SK-MEL-5 (cell line): ENCODE measurements around the gene MAB21L4. TPM values are rescaled to one million over a fixed set of nuclear protein-coding genes. Genes with fewer than 3 reads are reported as not detected.

ENCODE experiments used
- DNase-seq: peaks from one replicate; pipeline ENCODE4 v3.0.0-alpha.2; 2016; ENCODE audit warnings: low read depth, low spot score
- in situ Hi-C: cut with HindIII; loops from 2 replicates; pipeline ENCODE4 v1.10.0; 2016; ENCODE audit warnings: low sequenced_read_pairs, high pct_unique_total_duplicates, low pct_unique_long_range_greater_than_20kb
- polyA plus RNA-seq, 2 experiments: library from polyadenylated mRNA; depleted of rRNA; stranded (reverse); fragments of >200 nt; gene quantifications; 2 replicates each; pipeline ENCODE4 v1.2.3, GENCODE V29; 2015
- total RNA-seq: library from RNA; depleted of rRNA; stranded (reverse); fragments of >200 nt; shearing (Covaris generic); gene quantifications from 2 replicates; pipeline ENCODE4 v1.2.3, GENCODE V29; 2014; rRNA removed

Gene MAB21L4
- total RNA-seq, result not detected in 2 replicates
- polyA plus RNA-seq (2015; cell fraction: cytosol; rRNA removed), result not detected in 2 replicates
- polyA plus RNA-seq (2015; cell fraction: nucleus; rRNA removed), result not detected in 2 replicates

DNA sequence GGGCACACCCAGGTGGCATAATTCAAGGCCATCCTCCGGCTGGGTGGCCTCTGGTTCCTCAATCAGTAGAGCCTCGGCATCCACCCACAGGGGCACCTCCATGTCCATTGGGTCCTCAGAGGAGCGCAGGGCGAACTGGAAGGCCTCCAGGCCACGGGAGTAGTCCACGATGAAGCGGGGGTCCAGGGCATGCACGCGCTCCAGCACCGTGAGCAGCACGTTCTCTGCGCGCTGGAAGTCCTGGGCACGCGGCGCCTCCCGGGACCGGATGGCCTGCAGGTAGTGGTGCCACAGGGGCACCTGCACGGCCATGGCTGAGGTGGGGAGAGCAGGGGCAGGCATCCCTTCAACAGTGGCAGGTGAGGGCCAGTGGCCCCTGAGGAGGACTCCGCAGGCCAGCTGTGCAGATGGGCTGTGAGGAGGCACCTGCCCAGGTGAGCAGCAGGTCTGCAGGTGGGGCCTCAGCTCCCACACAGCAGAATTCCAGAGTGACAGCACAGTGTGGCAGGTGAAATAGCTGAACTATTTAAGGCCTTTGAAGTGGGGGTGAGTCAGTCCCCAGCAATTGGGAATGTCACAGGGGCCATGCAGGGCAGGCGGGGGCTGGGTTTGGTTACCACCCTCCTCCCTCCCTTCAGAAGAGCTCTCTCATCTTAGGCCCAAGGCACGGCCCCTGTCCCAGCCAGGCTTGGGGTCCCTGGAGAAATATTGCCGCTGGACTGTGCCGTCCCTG lies at the start of gene MAB21L4:
Gene MAB21L4, minus strand, starts transcription at position 501 of the 733 bp plus-strand sequence. Its CDS starts 159 bp downstream, at position 342.
- no peak for DNase-seq
- in situ Hi-C loops, result no loop called here

GRCh38 chr2:240936106-240936505 lies 40.1 kb upstream of the MAB21L4 start:
- no peak for DNase-seq
- in situ Hi-C loops, result no loop called here

- DNase-seq, result no peak
- in situ Hi-C loops, result no loop called here
These were observed 39.3 kb upstream of the MAB21L4 start for GRCh38 chr2:240935103-240935876.

GRCh38 chr2:240934701-240935102 lies 38.7 kb upstream of the MAB21L4 start:
- no peak for DNase-seq
- in situ Hi-C loops, result no loop called here

GRCh38 chr2:240933966-240934700 lies 38.2 kb upstream of the MAB21L4 start:
- no peak for DNase-seq

GRCh38 chr2:240933048-240933965 lies 37.4 kb upstream of the MAB21L4 start:
- no peak for DNase-seq
- in situ Hi-C loops, result no loop called here

More at GRCh38 chr2:240933966-240934700, 38.2 kb upstream of the MAB21L4 start:
- in situ Hi-C loops, result no loop called here

DNA sequence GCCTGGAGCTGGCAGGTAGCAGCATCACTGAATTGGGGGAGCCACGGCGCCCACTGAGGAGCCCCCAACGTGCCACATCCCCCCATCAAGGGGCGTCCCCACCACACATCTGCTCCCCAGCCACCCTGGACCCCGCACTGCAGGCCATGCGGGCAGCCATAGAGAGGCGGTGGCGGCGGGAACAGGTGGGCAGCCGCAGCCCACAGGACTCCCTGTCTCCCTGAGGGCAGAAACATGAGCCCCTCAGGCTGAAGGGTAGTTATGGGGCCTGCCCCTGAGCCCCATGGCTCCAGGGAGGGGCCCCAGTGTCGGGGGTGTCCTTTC lies 36.7 kb upstream of the MAB21L4 start:
- in situ Hi-C loops, result no loop called here
- no peak for DNase-seq

DNA sequence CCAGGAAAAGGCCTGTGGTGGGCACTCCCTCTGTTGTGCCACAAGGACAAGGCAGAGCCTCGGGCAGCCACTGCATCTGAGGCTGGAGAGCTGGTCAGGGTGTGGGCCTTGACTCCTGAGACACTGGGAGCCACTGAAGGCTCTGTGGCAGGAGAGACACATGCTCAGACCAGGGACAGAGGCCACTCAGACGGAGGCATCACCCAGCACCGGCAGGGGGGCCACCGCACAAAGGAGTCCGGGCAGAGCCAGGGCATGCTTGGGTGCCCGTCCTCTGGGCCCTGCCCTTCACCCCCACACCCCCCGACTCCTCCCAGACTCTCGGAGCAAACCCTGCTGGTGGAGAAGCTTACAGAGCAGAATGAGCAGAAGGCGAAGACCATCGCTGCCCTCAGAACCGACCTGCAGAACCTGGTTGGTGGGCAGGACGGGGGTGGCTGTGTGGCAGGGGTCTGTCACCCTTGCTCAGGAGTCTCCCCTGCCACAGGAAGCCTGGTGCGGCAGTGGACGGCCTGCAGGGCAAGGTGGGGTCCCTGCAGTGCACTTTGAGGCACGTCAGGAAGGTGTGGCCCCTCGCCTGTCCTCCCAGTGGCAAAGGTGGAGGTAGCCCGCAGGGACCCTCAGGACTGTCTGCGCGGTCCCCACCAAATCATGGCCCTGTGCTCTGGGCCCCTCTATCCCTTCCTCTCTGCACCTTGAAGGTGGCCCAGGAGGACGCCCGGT lies 36.2 kb upstream of the MAB21L4 start:
- DNase-seq, result no peak
- in situ Hi-C loops, result no loop called here

DNA sequence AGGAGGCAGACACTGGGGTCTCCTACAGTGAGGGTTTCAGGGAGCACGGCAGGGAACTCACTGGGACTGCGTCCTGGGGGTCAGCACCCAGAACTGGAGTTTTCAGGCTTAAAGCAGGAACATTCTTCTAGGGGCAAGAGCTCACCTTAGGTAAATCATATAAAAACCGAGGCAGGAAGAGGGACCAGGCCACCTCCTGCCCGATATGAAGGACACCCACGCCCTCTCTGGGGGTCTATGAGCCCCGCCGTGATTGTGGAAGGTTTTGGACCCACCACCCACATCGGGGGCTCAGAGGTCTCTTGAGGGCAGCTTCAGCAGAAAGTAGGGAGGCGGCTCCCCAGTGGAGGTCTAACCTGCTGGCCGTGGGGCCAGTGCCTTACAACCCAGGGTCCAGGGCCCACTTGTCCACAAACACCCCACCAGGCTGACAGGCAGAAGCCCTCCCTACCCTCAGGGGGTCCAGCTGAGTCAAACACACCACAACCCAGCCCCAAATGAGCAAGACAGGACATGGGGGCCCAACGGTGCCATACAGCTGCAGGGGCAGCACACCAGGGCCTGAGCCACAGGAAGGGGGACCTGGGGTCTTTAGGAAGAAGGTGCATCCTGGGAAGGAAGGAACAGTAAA lies 35.5 kb upstream of the MAB21L4 start:
- in situ Hi-C loops, result no loop called here

DNA sequence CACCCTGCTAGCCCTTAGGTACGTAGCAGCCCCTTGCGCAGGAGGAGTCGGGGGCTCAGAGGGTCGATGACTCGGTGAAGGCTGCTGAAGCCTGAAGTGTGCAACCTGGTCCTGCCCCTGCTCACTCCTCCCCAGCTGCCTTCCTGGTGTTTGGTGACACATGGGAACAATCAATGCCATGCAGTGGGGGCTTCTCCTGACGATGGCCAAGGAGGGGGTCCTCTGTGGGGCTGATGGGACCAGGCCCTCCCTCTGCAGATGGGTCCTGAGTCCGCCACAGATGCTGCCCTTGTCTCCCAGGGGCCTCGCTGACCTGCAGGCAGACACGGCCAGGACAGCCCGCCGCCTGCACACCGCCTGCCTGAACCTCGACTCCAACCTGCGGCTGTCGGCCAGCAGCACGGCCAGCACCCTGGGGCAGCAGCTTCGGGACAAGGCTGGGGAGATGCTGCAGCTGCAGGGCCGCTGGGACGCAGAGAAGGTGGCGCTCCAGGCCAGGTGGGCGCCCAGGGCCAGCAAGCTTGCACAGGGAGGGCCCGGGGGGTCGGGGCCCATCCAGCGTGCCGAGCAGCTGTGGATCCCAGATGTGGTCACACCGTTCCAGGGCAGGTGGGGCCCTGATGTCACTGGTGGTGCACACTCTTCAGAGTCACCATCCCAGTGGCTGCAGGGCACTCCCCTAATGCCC lies 34.8 kb upstream of the MAB21L4 start:
- no peak for DNase-seq
- in situ Hi-C loops, result no loop called here

More for the DNA sequence above, 35.5 kb upstream of the MAB21L4 start:
- DNase-seq, result no peak

DNA sequence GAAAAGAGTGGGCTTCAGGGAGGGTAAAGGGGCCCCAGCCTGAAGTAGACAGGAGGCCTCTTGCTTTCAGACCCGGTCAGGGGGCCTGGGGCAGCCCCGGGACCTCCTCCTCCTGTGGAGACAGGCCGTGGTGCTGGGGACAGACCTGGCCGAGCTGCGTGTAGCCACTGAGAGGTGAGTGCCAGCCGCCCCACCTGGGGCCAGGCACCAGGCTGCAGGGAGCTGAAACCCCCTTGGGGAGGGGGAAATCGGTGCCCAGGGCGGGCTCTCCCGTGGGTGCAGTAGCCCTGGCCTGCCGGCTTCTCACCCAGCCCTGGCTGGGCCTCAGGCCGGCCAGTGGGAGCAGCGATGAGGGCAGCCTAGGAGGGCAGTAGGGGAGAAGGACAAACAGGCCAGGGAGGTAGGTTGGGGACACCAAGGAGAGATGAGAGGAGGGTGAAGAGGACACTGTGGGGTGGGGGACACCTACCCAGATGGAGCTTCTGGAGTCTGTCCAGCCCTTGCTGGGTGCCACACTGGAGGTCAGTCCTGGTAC lies 34.2 kb upstream of the MAB21L4 start:
- in situ Hi-C loops, result no loop called here
- no peak for DNase-seq

DNA sequence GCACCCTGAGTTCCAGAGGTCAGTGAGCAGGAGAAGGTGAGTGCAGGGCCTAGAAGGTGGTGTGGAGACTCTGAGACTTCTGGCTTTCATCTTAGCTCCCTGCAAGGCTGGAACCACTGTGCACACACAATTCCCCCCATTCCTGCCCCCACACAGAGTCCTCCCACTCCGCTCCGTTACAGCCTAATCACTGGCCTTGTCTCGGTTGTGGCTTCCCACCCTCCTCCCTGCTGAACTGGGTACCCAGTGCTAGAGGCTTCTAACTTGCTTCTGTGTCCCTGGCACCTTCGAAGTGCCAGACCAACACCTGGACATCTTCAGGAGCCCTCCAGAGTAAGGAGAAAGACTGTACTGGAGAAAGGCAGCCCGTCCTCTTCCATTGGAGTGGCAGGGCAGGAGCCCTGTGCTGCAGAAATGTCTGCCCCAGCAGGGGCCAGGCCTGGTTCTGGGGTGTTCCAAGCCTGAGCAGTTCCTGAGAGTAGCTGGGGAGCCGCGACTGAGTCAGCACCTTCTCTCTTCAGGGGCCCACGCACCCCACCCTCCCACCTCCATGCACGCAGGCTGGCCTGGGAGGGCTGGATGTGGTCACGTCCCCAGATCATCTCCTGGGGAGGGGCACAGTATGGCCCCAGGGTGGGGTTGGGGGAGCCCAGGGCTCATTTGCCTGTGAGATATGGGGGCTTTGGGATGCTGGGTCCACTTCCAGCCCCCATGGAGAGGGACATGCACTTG lies 33.6 kb upstream of the MAB21L4 start:
- in situ Hi-C loops, result no loop called here
- no peak for DNase-seq

DNA sequence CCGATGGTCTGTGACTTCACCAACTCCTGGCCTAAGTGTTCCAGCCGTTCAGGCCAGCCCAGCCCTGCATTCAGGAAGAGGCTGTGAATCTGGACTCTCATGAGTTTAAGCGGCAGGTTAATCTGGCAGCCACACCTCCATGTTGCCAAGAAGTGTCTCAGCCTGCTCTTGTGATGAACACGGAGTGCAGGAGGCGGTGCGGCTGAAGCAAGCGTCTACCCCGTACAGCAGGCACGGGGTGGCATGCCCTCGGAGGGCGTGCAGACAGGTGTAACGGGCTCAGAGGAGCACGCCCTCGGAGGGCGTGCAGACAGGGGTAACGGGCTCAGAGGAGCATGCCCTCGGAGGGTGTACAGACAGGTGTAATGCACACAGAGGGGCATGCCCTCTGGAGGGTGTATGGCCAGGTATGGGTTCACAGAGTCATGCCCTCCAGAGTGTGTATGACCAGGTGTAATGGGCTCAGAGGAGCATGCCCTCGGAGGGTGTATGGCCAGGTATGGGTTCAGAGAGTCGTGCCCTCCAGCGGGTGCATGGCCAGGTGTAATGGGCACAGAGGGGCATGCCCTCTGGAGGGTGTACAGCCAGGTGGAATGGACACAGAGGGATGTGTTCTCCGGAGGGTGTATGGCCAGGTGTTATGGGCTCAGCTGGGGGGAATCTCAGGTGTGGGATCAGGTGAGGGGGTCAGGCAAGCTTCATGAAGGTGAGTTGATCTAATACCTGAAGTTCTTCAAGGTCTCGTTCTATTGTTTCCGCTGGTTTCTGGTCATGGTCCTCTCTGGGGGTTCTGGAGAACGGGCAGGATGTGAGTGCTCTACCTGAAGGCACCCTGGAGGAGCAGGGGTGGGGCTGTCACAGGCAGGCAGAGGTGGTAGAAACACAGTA lies 32.8 kb upstream of the MAB21L4 start:
- no peak for DNase-seq

GRCh38 chr2:240927390-240927781 lies 31.4 kb upstream of the MAB21L4 start:
- no peak for DNase-seq
- in situ Hi-C loops, result no loop called here

More for the DNA sequence above, 32.8 kb upstream of the MAB21L4 start:
- in situ Hi-C loops, result no loop called here
